ENCODE data around the gene CEP350. TPM values are rescaled to one million over a fixed set of nuclear protein-coding genes. Genes with fewer than 3 reads are reported as not detected.

The CEP350 gene
- total RNA-seq, 2 experiments from 2014 or later, result 48.6 to 54.2 TPM

GRCh38 chr1:180020017-180020416 lies 65.4 kb downstream of the CEP350 start:
- ChIA-PET POLR2A (interaction anchor here (0.6 to 1.2 kb wide), 6 partner anchors 10 to 142 kb away, joined by 3 to 4 read pairs (median 4); partner anchors contain the start of genes CEP350 and TOR1AIP2), CTCF (ENCODE audit: unreplicated experiment) (no interaction called here)
- TF ChIP-seq CTCF (conservative IDR thresholded peaks at IDR 0.05; ENCODE audit: low read length), result no peak
- no peak for TF ChIP-seq EZH2phosphoT487 (IDR thresholded peaks at IDR 0.05; ENCODE audit: borderline replicate concordance, low read depth, low read length)
- H3K9me3 ChIP-seq (ENCODE audit: low read length), result no peaks in the 10 kb centered on the region
- no peak overlapping the region for H3K4me3 ChIP-seq (ENCODE audit: low read depth, low read length, poor library complexity, severe bottlenecking)
- no peak overlapping the region for H2AFZ ChIP-seq (ENCODE audit: low read length)
- H3K4me1 ChIP-seq (ENCODE audit: insufficient read depth, low read length, poor library complexity, severe bottlenecking), result no peaks in the 10 kb centered on the region
- intact Hi-C loops (cut with micrococcal nuclease; ENCODE audit: unreplicated experiment), result no loop called here
- H3K27ac ChIP-seq (ENCODE audit: low read depth, low read length, poor library complexity, severe bottlenecking), result no peak overlapping the region
- H3K36me3 ChIP-seq (ENCODE audit: insufficient read depth, low read length), result peaks cover 87% of the 10 kb centered on the region
- no TSS peak for BruUV-seq (replicated peaks)
- DNase-seq (ENCODE audit: low spot score), result no peak
- no peak overlapping the region for H3K4me2 ChIP-seq (ENCODE audit: low read length)
- no peaks in the 10 kb centered on the region for H3K9me2 ChIP-seq (ENCODE audit: insufficient read depth, low read length)
- H4K20me1 ChIP-seq (ENCODE audit: insufficient read depth, low read length), result no peaks in the 10 kb centered on the region
- no peaks in the 10 kb centered on the region for H3K79me2 ChIP-seq (ENCODE audit: insufficient read depth, low read depth, low read length)

- intact Hi-C loops (cut with micrococcal nuclease; ENCODE audit: unreplicated experiment), result no loop called here
- Histone ChIP-seq H3K4me3 (ENCODE audit: low read depth, low read length, poor library complexity, severe bottlenecking) (no peak overlapping the region), H3K4me2 (ENCODE audit: low read length) (no peak overlapping the region), H3K79me2 (ENCODE audit: insufficient read depth, low read depth, low read length) (no peaks in the 10 kb centered on the region), H4K20me1 (ENCODE audit: insufficient read depth, low read length) (no peaks in the 10 kb centered on the region), H3K27ac (ENCODE audit: low read depth, low read length, poor library complexity, severe bottlenecking) (no peak overlapping the region), H3K9me3 (ENCODE audit: low read length) (no peaks in the 10 kb centered on the region), H3K4me1 (ENCODE audit: insufficient read depth, low read length, poor library complexity, severe bottlenecking) (no peaks in the 10 kb centered on the region), H3K9me2 (ENCODE audit: insufficient read depth, low read length) (no peaks in the 10 kb centered on the region), H2AFZ (ENCODE audit: low read length) (no peak overlapping the region), H3K36me3 (ENCODE audit: insufficient read depth, low read length) (peaks cover 72% of the 10 kb centered on the region)
- no peak for TF ChIP-seq EZH2phosphoT487 (IDR thresholded peaks at IDR 0.05; ENCODE audit: borderline replicate concordance, low read depth, low read length)
- no peak for TF ChIP-seq CTCF (conservative IDR thresholded peaks at IDR 0.05; ENCODE audit: low read length)
- CTCF ChIA-PET (ENCODE audit: unreplicated experiment), result no interaction called here
- DNase-seq (ENCODE audit: low spot score), result no peak
- no TSS peak for BruUV-seq (replicated peaks)
- POLR2A ChIA-PET, result no interaction called here
These were observed 71.9 kb downstream of the CEP350 start for GRCh38 chr1:180026556-180026955.

- BruUV-seq (replicated peaks), result no TSS peak
- Histone ChIP-seq H3K4me3 (ENCODE audit: low read depth, low read length, poor library complexity, severe bottlenecking) (no peak overlapping the region), H3K9me2 (ENCODE audit: insufficient read depth, low read length) (no peaks in the 10 kb centered on the region), H3K4me2 (ENCODE audit: low read length) (no peak overlapping the region), H3K36me3 (ENCODE audit: insufficient read depth, low read length) (peaks cover 65% of the 10 kb centered on the region), H3K9me3 (ENCODE audit: low read length) (no peaks in the 10 kb centered on the region), H4K20me1 (ENCODE audit: insufficient read depth, low read length) (no peaks in the 10 kb centered on the region), H3K79me2 (ENCODE audit: insufficient read depth, low read depth, low read length) (no peaks in the 10 kb centered on the region), H2AFZ (ENCODE audit: low read length) (no peak overlapping the region), H3K4me1 (ENCODE audit: insufficient read depth, low read length, poor library complexity, severe bottlenecking) (no peaks in the 10 kb centered on the region), H3K27ac (ENCODE audit: low read depth, low read length, poor library complexity, severe bottlenecking) (no peak overlapping the region)
- no peak for TF ChIP-seq CTCF (conservative IDR thresholded peaks at IDR 0.05; ENCODE audit: low read length)
- TF ChIP-seq EZH2phosphoT487 (IDR thresholded peaks at IDR 0.05; ENCODE audit: borderline replicate concordance, low read depth, low read length), result no peak
- intact Hi-C loops (cut with micrococcal nuclease; ENCODE audit: unreplicated experiment), result no loop called here
- POLR2A ChIA-PET, result interaction anchor here (0.8 to 0.9 kb wide), 2 partner anchors 16 to 20 kb away, joined by 3 to 8 read pairs; no protein-coding TSS in a partner anchor
- DNase-seq (ENCODE audit: low spot score), result no peak
- CTCF ChIA-PET (ENCODE audit: unreplicated experiment), result no interaction called here
These were observed 73.4 kb downstream of the CEP350 start for GRCh38 chr1:180027949-180028445.
